ENCODE results near the gene SLC5A11. TPM values are rescaled to one million over a fixed set of nuclear protein-coding genes. Genes with fewer than 3 reads are reported as not detected.

Gene SLC5A11
- total and polyA plus RNA-seq, 2 of the 13 experiments (the other 11 are each of a cell fraction or from before 2014, with no cell fraction given): 1.2 to 3.3 TPM

DNA sequence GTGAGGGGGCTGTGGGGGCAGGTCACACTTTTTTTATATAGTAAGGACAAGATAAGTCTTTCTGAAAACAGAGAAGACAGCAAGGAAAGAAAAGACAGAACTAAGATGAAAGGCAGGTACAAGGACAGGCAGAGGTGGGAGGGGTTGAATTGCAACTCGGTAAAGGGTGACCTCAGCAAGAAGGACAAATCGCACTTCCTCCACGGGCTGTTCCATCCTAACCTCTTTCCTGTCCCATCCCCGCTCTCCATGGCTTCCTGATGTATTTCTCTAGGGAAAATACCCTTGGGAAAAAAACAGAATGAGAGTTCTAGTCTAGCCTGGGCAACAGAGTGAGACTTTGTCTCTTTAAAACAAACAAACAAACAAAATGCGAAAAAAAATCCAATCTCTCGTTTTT, 112.1 kb downstream of the SLC5A11 start:
- H3K9ac ChIP-seq (ENCODE audit: insufficient read depth, low read depth, low read length): no peak overlapping the region
- peaks cover 39 to 79% of the 10 kb centered on the region in 2 experiments for H3K36me3 ChIP-seq (replicated peaks in 1 of 2; ENCODE audit: control insufficient read depth in 1 of 2, insufficient read depth in 2 of 2, low read length in 2 of 2)
- no peak overlapping the region for H3K4me3 ChIP-seq (replicated peaks in 1 of 3; ENCODE audit: insufficient read depth in 1 of 3, low read depth in 2 of 3, low read length in 3 of 3)
- FAIRE-seq (no peak), DNase-seq (ENCODE audit: low spot score) (no peak), ATAC-seq (no peak)
- no TSS peak for BruUV-seq (replicated peaks)
- H3K4me1 ChIP-seq (ENCODE audit: insufficient read depth, low read length): no peaks in the 10 kb centered on the region
- POLR2A ChIA-PET: no interaction called here
- intact Hi-C loops (cut with micrococcal nuclease; ENCODE audit: unreplicated experiment) (no loop called here), in situ Hi-C loops (cut with HindIII; ENCODE audit: extremely low pct_ligation_motif_present, low pct_unique_long_range_greater_than_20kb) (no loop called here)
- H3K27ac ChIP-seq (ENCODE audit: extremely low read length, insufficient read depth, low read length): no peak overlapping the region
- CTCF ChIA-PET (ENCODE audit: low intra/inter-chr PET ratio, low total read pairs): no interaction called here
- no peak overlapping the region for H3K4me2 ChIP-seq (ENCODE audit: low read depth, low read length)
- H3K9me3 ChIP-seq (ENCODE audit: low read length): peaks cover 2% of the 10 kb centered on the region
- H3K79me2 ChIP-seq (ENCODE audit: insufficient read depth, low read length): no peaks in the 10 kb centered on the region
- 93% methylated on average over 6 of the region's 6 CpGs for WGBS (ENCODE audit: low lambda C conversion rate)
- H3K27me3 ChIP-seq (ENCODE audit: control insufficient read depth in 1 of 2, insufficient read depth in 2 of 2, low read length in 2 of 2): no peaks in the 10 kb centered on the region
- H2AFZ ChIP-seq (ENCODE audit: low read length): no peak overlapping the region
- H4K20me1 ChIP-seq (ENCODE audit: insufficient read depth, low read length): no peaks in the 10 kb centered on the region
- TF ChIP-seq FLYWCH1 (CRISPR knock-in tag; IDR thresholded peaks at IDR 0.05) (no peak), XRCC5 (optimal IDR thresholded peaks at IDR 0.05; ENCODE audit: low read length) (no peak), MLLT10 (CRISPR knock-in tag; IDR thresholded peaks at IDR 0.05) (no peak), ZNF143 (CRISPR knock-in tag; IDR thresholded peaks at IDR 0.05) (no peak), HNRNPH1 (optimal IDR thresholded peaks at IDR 0.05; ENCODE audit: low read depth, low read length) (no peak), KLF16 (CRISPR knock-in tag; IDR thresholded peaks at IDR 0.05) (no peak), IKZF1 (IDR thresholded peaks at IDR 0.05) (no peak), ASH2L (IDR thresholded peaks at IDR 0.05; ENCODE audit: insufficient read length, low read depth, low read length) (no peak), KDM5B (CRISPR knock-in tag; IDR thresholded peaks at IDR 0.05; ENCODE audit: borderline replicate concordance) (no peak)
- TF ChIP-seq, protein P1, sequence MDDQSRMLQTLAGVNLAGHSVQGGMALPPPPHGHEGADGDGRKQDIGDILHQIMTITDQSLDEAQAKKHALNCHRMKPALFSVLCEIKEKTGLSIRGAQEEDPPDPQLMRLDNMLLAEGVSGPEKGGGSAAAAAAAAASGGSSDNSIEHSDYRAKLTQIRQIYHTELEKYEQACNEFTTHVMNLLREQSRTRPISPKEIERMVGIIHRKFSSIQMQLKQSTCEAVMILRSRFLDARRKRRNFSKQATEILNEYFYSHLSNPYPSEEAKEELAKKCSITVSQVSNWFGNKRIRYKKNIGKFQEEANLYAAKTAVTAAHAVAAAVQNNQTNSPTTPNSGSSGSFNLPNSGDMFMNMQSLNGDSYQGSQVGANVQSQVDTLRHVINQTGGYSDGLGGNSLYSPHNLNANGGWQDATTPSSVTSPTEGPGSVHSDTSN (CRISPR knock-in tag; IDR thresholded peaks at IDR 0.05; ENCODE audit: borderline replicate concordance): no peak
- TF ChIP-seq, protein P2, sequence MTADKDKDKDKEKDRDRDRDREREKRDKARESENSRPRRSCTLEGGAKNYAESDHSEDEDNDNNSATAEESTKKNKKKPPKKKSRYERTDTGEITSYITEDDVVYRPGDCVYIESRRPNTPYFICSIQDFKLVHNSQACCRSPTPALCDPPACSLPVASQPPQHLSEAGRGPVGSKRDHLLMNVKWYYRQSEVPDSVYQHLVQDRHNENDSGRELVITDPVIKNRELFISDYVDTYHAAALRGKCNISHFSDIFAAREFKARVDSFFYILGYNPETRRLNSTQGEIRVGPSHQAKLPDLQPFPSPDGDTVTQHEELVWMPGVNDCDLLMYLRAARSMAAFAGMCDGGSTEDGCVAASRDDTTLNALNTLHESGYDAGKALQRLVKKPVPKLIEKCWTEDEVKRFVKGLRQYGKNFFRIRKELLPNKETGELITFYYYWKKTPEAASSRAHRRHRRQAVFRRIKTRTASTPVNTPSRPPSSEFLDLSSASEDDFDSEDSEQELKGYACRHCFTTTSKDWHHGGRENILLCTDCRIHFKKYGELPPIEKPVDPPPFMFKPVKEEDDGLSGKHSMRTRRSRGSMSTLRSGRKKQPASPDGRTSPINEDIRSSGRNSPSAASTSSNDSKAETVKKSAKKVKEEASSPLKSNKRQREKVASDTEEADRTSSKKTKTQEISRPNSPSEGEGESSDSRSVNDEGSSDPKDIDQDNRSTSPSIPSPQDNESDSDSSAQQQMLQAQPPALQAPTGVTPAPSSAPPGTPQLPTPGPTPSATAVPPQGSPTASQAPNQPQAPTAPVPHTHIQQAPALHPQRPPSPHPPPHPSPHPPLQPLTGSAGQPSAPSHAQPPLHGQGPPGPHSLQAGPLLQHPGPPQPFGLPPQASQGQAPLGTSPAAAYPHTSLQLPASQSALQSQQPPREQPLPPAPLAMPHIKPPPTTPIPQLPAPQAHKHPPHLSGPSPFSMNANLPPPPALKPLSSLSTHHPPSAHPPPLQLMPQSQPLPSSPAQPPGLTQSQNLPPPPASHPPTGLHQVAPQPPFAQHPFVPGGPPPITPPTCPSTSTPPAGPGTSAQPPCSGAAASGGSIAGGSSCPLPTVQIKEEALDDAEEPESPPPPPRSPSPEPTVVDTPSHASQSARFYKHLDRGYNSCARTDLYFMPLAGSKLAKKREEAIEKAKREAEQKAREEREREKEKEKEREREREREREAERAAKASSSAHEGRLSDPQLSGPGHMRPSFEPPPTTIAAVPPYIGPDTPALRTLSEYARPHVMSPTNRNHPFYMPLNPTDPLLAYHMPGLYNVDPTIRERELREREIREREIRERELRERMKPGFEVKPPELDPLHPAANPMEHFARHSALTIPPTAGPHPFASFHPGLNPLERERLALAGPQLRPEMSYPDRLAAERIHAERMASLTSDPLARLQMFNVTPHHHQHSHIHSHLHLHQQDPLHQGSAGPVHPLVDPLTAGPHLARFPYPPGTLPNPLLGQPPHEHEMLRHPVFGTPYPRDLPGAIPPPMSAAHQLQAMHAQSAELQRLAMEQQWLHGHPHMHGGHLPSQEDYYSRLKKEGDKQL (CRISPR knock-in tag; IDR thresholded peaks at IDR 0.05; ENCODE audit: low read depth): no peak
- TF ChIP-seq, protein P3, sequence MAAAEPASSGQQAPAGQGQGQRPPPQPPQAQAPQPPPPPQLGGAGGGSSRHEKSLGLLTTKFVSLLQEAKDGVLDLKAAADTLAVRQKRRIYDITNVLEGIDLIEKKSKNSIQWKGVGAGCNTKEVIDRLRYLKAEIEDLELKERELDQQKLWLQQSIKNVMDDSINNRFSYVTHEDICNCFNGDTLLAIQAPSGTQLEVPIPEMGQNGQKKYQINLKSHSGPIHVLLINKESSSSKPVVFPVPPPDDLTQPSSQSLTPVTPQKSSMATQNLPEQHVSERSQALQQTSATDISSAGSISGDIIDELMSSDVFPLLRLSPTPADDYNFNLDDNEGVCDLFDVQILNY (CRISPR knock-in tag; conservative IDR thresholded peaks at IDR 0.05): no peak
- TF ChIP-seq, protein P4, sequence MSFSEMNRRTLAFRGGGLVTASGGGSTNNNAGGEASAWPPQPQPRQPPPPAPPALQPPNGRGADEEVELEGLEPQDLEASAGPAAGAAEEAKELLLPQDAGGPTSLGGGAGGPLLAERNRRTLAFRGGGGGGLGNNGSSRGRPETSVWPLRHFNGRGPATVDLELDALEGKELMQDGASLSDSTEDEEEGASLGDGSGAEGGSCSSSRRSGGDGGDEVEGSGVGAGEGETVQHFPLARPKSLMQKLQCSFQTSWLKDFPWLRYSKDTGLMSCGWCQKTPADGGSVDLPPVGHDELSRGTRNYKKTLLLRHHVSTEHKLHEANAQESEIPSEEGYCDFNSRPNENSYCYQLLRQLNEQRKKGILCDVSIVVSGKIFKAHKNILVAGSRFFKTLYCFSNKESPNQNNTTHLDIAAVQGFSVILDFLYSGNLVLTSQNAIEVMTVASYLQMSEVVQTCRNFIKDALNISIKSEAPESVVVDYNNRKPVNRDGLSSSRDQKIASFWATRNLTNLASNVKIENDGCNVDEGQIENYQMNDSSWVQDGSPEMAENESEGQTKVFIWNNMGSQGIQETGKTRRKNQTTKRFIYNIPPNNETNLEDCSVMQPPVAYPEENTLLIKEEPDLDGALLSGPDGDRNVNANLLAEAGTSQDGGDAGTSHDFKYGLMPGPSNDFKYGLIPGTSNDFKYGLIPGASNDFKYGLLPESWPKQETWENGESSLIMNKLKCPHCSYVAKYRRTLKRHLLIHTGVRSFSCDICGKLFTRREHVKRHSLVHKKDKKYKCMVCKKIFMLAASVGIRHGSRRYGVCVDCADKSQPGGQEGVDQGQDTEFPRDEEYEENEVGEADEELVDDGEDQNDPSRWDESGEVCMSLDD (CRISPR knock-in tag; IDR thresholded peaks at IDR 0.05; ENCODE audit: borderline replicate concordance): no peak
- TF ChIP-seq, protein P5, sequence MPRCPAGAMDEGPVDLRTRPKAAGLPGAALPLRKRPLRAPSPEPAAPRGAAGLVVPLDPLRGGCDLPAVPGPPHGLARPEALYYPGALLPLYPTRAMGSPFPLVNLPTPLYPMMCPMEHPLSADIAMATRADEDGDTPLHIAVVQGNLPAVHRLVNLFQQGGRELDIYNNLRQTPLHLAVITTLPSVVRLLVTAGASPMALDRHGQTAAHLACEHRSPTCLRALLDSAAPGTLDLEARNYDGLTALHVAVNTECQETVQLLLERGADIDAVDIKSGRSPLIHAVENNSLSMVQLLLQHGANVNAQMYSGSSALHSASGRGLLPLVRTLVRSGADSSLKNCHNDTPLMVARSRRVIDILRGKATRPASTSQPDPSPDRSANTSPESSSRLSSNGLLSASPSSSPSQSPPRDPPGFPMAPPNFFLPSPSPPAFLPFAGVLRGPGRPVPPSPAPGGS (CRISPR knock-in tag; IDR thresholded peaks at IDR 0.05): no peak

All from HepG2 (cell line).